Breast epithelium (tissue), 4 donors: ENCODE measurements around the gene SRGAP3. TPM values are rescaled to one million over a fixed set of nuclear protein-coding genes. Genes with fewer than 3 reads are reported as not detected.

ENCODE experiments used
- DNase-seq, 2 donors: peaks; one replicate each; pipeline ENCODE4 v3.0.0-alpha.2; 2019; ENCODE audit warnings: low spot score in 2 of 2
- H3K27ac ChIP-seq, 2 donors: fragments of 200-600 bp; sonication (generic) in 1 of 2; one replicate each; pipeline ENCODE4 v1.5.1; 2016 to 2019; ENCODE audit warnings: mild to moderate bottlenecking in 1 of 2
- H3K27me3 ChIP-seq, 2 donors: fragments of 200-600 bp; sonication (generic) in 1 of 2; one replicate each; pipeline versions ENCODE4 v1.5.1 to v1.6.0; 2017 to 2019; ENCODE audit warnings: control low read depth in 1 of 2, mild to moderate bottlenecking in 1 of 2
- H3K36me3 ChIP-seq: fragments of 200-600 bp; one replicate; pipeline ENCODE4 v1.5.1; 2019
- H3K4me1 ChIP-seq, 2 donors: fragments of 200-600 bp; sonication (generic); one replicate each; pipeline ENCODE4 v1.5.1; 2016 to 2019; ENCODE audit warnings: control low read depth in 1 of 2
- H3K4me3 ChIP-seq, 3 donors: fragments of 200-600 bp; sonication (generic); 1 replicate in 2 of 3; 2 replicates in 1 of 3; pipeline ENCODE4 v1.5.1; 2016 to 2019; ENCODE audit warnings: mild to moderate bottlenecking in 3 of 3, moderate library complexity in 2 of 3
- H3K9me3 ChIP-seq, 2 donors: fragments of 200-600 bp; sonication (generic) in 1 of 2; one replicate each; pipeline ENCODE4 v1.5.1; 2016 to 2019; ENCODE audit warnings: control low read depth in 1 of 2
- POLR2A ChIP-seq: fragments of 450-650 bp; IDR thresholded peaks from one replicate; pipeline ENCODE4 v1.6.1; 2016; ENCODE audit warnings: antibody characterized with exemption, mild to moderate bottlenecking, moderate library complexity
- POLR2AphosphoS5 ChIP-seq, 3 donors: sonication (generic); formaldehyde crosslinking; IDR thresholded peaks; one replicate each; pipeline ENCODE4 v1.6.1; 2017; ENCODE audit warnings: antibody characterized with exemption in 3 of 3
- intact Hi-C: fragments of 100-400 bp; cut with DNase I; formaldehyde crosslinking; loops from one replicate; pipeline ENCODE4 v1.15.1; 2023; ENCODE audit warnings: low total_unique reads
- total RNA-seq, 3 donors: library from RNA; depleted of rRNA; stranded (reverse); fragments of >200 nt; gene quantifications; one replicate each; pipeline ENCODE4 v1.1.0, GENCODE V29; 2016
- TF ChIP-seq, protein P1 (sequence below), 3 donors: fragments of 450-650 bp; IDR thresholded peaks; one replicate each; pipeline ENCODE4 v1.5.1; 2016 to 2017; ENCODE audit warnings: antibody characterized with exemption in 3 of 3, mild to moderate bottlenecking in 3 of 3, moderate library complexity in 3 of 3

The SRGAP3 gene
- total RNA-seq, 3 donors from 2014 or later, result 13.6 to 21.5 (median 19.0) TPM

DNA sequence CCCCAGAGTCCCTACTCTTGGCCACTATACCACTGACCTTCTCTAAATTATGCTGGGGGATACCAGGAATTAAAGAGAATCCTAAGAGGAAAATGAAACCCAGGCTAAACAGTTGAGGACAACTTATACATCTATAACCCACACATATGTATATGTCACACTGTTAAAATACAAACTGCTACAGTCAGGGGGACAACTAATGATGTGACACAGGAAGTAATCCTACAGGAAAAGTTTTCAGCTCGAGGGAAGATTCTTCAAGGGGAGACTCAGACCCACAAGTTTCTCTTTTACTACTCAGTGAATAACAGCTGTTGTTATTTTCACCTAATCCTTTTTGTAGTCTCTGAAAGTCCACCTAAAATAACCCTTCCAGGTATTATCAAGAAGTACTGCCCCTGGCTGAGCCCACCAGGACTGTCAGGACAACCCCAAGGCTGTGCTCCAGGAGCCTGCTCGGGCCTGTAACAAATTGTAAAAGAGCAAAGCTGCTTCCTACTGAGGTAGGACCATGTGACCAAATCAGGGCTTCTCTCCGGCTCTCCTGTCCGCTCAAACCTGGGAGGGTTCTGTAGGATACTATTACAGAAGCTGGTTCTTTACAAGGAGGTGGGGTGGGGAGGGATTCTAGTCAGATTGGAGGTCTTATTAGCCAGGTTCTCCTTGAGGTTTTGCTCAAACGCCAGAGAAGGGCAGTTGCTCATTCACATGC, 91.6 kb downstream of the SRGAP3 start:
- no peak overlapping the region for H3K27ac ChIP-seq
- no peaks in the 10 kb centered on the region for H3K4me1 ChIP-seq
- H3K9me3 ChIP-seq, result no peaks in the 10 kb centered on the region
- no peak for DNase-seq
- H3K4me3 ChIP-seq, result no peak overlapping the region
- TF ChIP-seq POLR2AphosphoS5 (IDR thresholded peaks at IDR 0.05) (no peak), POLR2A (no peak)
- TF ChIP-seq, protein P1, sequence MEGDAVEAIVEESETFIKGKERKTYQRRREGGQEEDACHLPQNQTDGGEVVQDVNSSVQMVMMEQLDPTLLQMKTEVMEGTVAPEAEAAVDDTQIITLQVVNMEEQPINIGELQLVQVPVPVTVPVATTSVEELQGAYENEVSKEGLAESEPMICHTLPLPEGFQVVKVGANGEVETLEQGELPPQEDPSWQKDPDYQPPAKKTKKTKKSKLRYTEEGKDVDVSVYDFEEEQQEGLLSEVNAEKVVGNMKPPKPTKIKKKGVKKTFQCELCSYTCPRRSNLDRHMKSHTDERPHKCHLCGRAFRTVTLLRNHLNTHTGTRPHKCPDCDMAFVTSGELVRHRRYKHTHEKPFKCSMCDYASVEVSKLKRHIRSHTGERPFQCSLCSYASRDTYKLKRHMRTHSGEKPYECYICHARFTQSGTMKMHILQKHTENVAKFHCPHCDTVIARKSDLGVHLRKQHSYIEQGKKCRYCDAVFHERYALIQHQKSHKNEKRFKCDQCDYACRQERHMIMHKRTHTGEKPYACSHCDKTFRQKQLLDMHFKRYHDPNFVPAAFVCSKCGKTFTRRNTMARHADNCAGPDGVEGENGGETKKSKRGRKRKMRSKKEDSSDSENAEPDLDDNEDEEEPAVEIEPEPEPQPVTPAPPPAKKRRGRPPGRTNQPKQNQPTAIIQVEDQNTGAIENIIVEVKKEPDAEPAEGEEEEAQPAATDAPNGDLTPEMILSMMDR (IDR thresholded peaks at IDR 0.05), result no peak
- H3K27me3 ChIP-seq, result no peaks in the 10 kb centered on the region
- no peaks in the 10 kb centered on the region for H3K36me3 ChIP-seq
- intact Hi-C loops, result no loop called here

DNA sequence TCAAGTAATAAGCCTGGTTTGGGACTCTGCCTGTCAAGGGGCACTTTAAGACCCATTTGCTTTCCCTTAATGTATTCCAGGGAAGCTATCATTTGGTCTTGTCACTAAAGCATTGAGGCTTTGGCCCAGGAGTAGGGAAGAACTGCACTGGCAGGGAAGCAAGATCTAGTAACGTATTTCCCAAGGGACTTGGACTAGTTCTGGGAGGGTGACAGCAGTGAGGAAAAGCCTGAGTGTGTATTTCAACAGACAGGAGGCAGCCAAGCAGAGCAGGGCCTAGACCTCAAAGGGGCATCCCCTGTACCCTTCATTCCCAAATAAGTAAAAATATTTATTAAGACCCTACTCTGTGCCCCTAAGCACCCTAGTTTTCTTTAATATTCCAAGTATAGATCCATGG, 92.8 kb downstream of the SRGAP3 start:
- H3K4me3 ChIP-seq, result no peak overlapping the region
- DNase-seq, result no peak
- no peak for TF ChIP-seq POLR2A
- H3K27ac ChIP-seq, result no peak overlapping the region
- no peaks in the 10 kb centered on the region for H3K36me3 ChIP-seq
- H3K4me1 ChIP-seq, result no peaks in the 10 kb centered on the region
- peaks cover 0 to 7% of the 10 kb centered on the region in 2 donors for H3K9me3 ChIP-seq
- no peaks in the 10 kb centered on the region for H3K27me3 ChIP-seq
- intact Hi-C loops, result no loop called here

DNA sequence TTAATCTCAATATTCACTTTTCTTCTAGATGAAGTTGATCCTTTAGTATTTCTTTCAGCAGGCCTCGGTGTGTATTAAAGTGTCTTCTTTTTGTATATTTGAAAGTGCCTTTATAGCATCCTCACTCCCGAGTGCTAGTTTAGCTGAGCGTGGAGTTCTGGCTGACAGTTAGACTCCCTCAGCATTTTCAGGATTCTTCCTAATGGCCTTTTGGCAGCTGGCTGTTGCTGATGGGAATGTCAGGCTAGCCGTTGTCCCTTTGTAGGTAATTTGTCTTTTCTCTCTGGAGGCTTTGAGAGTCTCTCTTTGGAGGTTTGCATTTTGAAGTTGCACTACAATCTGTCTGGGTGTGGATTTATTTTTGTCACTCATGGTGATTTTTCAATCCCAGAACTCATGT, 94.4 kb downstream of the SRGAP3 start:
- Histone ChIP-seq H3K4me3 (no peak overlapping the region), H3K27me3 (no peaks in the 10 kb centered on the region), H3K4me1 (no peaks in the 10 kb centered on the region), H3K9me3 (peaks cover 7 to 18% of the 10 kb centered on the region in 2 donors), H3K27ac (no peak overlapping the region), H3K36me3 (no peaks in the 10 kb centered on the region)
- TF ChIP-seq POLR2AphosphoS5 (IDR thresholded peaks at IDR 0.05) (no peak), POLR2A (no peak)
- TF ChIP-seq, protein P1 (IDR thresholded peaks at IDR 0.05), result no peak
- no peak for DNase-seq
- intact Hi-C loops, result no loop called here

DNA sequence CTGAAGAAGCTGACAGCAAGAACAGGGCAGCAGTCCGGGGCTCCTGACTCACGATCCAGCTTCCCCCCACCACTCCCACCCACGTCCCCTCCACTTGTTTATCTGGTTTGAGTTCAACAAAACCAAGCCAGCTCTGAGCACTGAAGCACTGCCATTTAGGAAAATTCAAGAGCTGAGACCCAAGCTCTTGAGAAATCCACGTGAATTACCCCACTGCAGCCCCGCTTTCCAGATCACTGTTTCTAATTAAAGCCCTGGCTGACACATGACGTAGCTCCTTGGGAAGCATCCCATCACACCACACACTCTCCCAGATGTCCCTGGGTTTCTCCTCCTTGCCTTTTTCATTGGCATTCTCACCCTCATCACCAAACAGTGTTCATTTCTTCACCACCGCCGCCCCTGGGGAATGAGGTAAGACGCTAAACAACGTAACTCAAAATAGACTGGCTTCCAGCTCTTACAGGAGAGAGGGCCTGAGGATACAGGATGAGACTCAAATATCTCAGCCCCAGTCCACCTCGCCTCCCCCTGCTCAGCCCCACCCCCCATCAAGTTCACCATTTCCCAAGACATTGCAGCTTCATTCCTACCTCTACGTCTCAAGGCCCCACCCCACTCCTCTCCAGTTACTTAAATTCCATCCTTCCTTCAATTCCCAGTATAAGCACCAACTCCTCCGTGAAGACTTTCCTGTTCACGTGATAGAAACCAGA, 95.4 kb downstream of the SRGAP3 start:
- Histone ChIP-seq H3K36me3 (no peaks in the 10 kb centered on the region), H3K9me3 (peaks cover 7 to 18% of the 10 kb centered on the region in 2 donors), H3K4me1 (no peaks in the 10 kb centered on the region), H3K27ac (peak overlapping the region in 1 of 2 donors; percentile 32), H3K4me3 (no peak overlapping the region), H3K27me3 (no peaks in the 10 kb centered on the region)
- intact Hi-C loops, result no loop called here
- peak; percentile 24 to 72 (median 60) for TF ChIP-seq POLR2AphosphoS5 (IDR thresholded peaks at IDR 0.05)
- TF ChIP-seq, protein P1 (IDR thresholded peaks at IDR 0.05), result no peak
- no peak for TF ChIP-seq POLR2A
- peak in 1 of 2 donors; percentile 32 for DNase-seq

DNA sequence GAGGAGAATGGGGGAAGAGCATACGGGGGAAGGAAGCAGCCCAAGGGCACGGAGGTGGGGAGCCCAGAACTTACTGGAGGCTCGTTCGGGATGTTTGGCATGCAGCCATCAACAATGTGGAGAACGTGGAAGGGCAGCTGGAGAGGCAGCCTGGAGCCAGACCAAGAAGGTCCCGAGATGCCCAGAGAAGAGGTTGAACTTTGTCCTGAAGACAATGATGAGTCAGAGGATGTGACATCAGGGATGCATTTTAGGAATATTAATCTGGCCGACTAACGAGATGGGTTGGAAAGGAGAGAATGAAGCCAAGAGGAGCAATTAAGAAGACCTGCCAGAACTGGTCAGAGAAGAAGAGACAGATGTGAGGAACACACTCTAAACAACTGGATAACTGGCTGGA, 98.2 kb downstream of the SRGAP3 start:
- H3K27ac ChIP-seq, result peak overlapping the region in 1 of 2 donors; percentile 14
- H3K27me3 ChIP-seq, result no peaks in the 10 kb centered on the region
- TF ChIP-seq POLR2A (no peak), POLR2AphosphoS5 (IDR thresholded peaks at IDR 0.05) (no peak)
- TF ChIP-seq, protein P1 (IDR thresholded peaks at IDR 0.05), result no peak
- H3K4me1 ChIP-seq, result no peaks in the 10 kb centered on the region
- peaks cover 7 to 18% of the 10 kb centered on the region in 2 donors for H3K9me3 ChIP-seq
- H3K4me3 ChIP-seq, result no peak overlapping the region
- DNase-seq, result no peak
- intact Hi-C loops, result no loop called here
- H3K36me3 ChIP-seq, result no peaks in the 10 kb centered on the region
